HG03521 (cell line): Measurements from ENCODE around the gene TRIM67.
"Not testable (repeated sequence)": the region's sequence is repeated elsewhere in the genome, so short reads cannot be mapped to it uniquely, and the experiment has no call there.

Experiments used
- ATAC-seq: cut with Tn5 transposase; IDR thresholded peaks from one replicate; pipeline ENCODE4 v1.9.1; 2021; ENCODE audit warnings: mild to moderate bottlenecking, moderate library complexity; ENCODE audit not compliant: unreplicated experiment

TRIM67 gene

DNA sequence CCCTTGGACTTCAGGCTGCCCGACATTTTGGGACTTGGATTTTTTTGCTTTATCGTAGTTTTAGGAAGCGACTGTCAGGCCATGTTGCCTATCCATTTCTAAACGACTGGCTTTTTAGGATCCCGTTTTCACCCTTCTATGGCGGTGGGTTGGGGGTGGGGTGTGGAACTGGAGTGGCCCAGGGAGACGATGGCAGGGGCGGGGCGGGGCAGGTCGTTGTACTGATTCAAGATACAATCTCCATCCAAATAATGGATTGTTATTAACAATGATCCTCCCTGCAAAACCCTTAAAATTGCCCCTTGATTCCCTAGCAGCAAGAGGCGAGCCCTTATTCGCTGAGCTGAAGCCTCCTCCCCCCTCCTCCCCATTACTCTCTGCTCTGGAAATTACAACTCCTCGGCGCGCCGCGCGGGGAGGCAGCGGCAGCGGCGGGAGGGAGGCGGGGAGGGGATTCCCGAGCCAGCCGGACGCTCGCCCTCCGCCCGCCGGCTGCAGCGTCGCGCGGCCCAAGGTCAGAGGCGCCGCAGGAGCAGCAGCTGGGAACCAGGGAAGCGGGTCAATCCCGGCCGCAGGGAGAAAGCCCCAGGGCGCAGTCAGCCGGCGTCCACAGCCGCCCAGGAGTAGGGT lies at the start of gene TRIM67:
TRIM67 (plus strand) TSS at position 392 of the 630 bp plus-strand sequence. CDS start 912 bp downstream, outside the sequence.
- ATAC-seq: no peak

DNA sequence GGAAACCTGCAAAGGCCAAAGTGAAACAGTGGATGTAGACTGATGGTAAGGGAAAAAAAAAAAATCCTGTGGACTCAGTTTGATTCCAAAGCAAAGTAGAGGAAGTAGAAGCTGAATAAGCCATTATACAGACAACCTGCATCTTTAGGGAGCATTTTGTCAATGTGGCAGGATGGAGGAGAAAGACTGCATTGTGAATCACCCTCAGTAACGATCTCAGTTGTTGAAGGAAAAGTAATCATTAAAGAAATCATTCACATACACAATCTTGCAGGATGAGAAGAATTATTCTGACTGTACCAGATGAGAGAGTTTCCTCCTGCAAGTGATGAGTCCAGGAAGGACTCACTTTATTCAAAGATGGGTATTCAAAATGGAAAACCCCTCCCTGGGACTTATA lies 45.1 kb upstream of the TRIM67 start:
- ATAC-seq: no peak

DNA sequence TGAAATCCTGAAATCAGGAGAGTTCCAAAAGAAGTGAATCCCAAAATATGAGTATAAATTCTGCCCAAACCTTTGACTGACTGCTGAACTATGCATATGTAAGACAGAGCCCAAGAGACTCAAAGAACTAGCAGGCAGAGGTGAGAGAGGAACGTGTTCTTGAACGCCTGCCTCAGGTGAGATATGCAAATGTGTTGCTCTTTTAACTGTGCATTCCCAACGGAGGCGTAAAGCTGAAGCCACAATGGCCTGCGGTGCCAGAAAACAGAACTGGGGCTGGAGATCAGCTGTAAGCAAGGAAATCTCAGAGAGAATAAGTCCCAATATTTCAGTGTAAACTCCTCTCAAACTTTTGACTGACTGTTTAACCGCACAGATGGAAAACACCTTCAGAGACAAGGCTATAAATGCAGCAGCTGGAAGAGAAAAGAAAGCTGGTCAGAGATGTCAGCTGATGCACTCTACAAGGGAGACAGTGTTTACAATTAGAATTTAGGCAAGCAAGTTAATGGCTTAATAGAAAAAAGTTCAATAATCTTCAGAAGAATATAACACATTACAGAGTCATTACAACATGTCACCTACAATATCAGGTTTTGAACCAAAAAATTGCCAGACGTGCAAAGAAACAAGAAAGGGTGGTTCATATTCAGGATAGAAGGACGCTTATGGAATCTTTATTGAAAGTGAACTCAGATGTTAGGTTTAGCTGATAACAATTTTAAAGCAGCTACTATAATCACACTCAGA lies 43.0 kb upstream of the TRIM67 start:
- ATAC-seq: no peak

DNA sequence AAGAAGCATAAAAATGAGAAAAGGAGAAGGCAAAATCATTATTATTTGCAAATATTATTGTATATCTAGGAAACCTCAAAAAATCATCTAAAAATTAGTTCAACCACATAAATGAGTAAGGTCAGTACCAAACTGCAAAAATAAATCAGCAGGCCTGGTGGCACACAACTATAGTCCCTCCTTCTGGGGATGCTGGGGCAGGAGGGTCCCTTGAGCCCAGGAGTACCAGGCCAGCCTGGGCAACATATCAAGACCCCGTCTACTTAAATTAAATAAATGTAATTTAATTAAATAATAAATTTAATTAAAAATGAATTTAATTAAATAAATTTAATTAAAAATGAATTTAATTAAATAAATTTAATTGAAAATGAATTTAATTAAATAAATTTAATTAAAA lies 40.3 kb upstream of the TRIM67 start:
- ATAC-seq: no peak

DNA sequence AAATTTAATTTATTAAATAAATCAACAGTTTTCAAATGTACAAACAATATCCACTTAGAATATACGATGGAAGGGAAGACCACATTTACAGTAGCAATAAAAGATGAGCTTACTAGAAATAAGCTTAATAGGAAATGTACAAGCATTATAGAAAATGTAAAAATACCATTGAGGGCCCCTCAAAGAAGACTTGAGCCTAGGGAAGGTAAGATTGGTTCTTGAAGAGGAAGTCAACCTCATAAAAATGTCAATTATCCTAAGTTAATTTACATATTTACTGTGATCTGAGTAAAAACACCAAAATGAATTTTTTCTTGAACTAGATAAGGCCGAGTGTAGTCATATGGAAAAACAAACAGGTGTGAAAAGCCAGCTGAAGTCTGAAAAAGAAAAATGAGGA lies 39.7 kb upstream of the TRIM67 start:
- no peak for ATAC-seq

DNA sequence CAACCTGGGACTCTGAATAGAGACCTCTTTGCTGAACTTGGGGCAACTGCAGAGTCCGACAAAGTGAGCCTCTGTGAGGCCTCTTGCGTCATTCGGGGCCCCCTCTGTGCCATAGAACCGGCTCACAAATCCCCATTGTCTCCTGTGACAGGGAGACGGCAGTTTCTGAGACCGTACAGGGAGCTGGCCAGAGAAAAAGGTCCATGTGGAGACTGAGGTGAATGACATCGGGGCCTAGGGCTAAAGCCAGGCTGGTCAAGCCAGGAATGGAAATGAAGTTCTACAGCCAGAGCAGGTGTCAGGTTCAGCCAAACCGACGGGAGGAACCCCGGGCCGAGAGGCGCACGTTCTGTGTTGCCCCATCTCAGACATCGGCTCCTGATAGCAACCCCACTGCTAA lies 37.1 kb upstream of the TRIM67 start:
- ATAC-seq: no peak

DNA sequence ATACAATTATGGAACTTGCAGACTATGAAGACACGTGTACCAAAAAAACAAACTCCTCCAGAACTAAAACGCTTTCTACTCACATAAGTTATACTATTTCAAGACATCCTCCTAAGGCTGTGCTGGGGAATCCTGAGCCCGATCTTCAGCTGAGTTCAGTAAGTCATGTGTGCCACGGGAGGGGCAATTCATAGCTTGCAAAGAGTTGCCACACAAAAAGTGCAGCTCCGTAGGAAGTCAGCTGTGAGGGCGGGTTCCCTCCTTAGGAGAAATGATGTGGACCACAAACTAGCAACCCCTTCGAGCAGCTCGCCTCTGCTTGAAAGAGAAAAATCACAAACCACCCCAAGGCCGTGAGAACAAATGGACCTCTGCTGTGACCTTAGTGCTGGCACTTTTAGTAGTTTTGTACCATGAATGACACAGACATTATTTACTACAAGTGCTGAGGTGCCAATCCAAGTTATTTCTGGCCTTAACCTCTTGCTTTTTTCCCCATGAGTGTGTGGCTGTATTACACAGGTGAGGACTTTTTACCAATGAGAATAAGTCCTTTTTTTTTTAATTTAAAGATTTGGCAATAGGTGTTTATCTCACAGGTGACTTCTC lies 35.8 kb upstream of the TRIM67 start:
- ATAC-seq: no peak

DNA sequence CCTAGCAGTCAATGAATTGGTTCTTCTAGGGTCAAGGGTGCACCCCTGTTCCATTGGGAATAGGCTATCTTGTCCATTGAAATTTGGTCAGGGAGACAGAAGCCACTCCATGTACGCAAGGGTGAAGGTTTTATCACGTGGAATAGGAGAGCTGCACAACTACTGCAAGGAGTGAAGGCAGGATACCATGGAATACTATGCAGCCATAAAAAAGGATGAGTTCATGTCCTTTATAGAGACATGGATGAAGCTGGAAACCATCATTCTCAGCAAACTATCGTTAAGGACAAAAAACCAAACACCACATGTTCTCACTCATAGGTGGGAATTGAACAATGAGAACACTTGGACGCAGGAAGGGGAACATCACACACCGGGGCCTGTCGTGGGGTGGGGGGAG lies 34.8 kb upstream of the TRIM67 start:
- not testable (repeated sequence) for ATAC-seq

DNA sequence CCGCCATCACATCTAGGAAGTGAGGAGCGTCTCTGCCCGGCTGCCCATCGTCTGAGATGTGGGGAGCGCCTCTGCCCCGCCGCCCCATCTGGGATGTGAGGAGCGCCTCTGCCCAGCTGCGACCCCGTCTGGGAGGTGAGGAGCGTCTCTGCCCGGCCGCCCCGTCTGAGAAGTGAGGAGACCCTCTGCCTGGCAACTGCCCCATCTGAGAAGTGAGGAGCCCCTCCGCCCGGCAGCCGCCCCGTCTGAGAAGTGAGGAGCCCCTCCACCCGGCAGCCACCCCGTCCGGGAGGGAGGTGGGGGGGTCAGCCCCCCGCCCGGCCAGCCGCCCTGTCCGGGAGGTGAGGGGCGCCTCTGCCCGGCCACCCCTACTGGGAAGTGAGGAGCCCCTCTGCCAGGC lies 33.4 kb upstream of the TRIM67 start:
- ATAC-seq: not testable (repeated sequence)

DNA sequence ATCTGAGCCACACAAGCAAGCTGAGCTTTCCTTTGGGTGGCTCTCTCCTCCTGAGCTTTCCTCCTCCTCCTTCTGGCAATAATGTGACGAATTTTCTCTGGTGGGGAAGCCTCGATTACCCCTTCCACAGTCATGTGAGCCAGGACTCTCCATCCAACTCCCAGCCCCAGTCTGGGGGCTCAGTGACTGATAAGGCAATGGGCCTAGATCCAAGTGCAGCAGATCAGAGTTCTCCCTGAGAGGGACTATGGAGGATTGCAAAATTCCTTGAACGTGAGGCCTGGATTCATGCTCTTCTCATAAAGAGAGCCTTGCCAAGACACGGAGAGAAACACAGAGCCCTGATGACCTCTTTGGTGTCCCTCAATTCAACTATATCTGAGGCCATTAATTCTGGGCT lies 31.3 kb upstream of the TRIM67 start:
- ATAC-seq: no peak

DNA sequence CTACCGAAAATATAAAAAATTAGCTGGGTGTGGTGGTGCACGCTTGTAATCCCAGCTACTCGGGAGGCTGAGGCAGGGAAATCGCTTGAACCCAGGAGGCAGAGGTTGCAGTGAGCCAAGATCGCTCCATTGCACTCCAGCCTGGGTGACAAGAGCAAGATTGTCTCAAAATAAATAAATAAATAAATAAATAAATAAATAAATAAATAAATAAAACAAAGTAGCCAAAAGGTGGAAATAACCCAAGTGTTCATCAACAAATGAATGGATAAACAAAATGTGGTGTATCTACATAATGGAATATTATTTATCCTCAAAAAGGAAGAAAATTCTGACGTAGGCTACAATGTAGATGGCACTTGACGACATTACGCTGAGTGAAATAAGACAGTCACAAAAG lies 29.3 kb upstream of the TRIM67 start:
- not testable (repeated sequence) for ATAC-seq

DNA sequence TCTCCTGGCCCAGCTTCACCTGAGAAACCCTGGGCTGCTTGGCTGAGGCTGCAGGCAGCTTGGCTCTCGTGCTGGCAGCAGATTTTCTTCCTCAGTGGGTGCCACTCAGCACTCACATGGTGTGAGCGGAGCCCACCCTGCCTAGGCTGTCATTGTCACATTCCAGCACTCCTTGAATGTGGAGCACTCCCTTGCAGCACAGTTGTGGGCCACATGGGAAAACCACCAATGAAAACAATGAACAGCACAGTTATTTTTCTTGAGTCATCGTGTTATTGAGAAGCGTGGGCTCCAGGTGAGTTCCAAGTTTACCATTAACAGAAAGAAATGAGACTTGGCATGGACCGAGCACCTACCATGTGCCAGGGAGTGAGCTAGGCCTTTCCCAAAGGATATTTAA lies 27.2 kb upstream of the TRIM67 start:
- no peak for ATAC-seq

DNA sequence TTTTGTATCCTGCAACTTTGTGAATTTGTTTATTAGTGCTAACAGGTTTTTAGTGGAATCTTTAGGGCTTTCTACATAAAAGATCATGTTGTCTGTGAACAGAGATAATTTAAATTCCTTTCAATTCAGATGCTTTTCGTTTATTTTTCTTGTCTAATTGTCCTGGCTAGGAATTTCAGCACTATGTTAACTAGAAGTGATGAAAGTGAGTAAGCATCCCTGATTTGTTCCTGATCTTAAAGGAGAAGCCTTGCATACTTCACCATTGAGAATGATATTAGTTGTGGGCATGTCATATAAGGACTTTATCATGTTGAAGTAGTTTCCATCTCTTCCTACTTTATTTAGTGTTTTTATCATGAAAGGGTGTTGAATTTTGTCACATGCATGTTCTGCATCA lies 23.6 kb upstream of the TRIM67 start:
- no peak for ATAC-seq

DNA sequence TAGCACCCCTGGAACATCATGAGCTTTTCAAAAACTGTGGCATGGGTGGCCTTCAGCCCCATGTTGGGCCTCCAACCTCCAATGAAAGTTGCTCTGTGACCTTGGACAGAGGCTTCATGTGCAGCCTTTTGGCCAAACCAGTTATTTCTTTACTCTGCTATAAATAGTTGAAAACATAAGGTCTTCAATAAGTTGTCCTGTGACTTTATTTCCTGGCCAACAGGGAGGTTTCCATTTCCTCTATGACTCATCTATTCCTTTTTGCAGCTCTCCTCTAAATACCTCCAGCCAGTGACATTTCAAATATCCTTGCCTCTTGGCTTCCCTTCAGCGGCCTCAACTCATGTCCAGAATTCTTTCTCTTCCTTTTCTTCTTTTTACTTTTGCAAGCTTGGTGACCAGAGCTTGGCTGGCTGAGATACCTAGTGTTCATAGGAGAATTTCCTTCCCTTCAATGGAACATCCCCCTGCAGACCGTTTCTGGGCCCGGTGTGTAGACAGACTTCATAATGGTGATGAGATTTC lies 22.7 kb upstream of the TRIM67 start:
- no peak for ATAC-seq

DNA sequence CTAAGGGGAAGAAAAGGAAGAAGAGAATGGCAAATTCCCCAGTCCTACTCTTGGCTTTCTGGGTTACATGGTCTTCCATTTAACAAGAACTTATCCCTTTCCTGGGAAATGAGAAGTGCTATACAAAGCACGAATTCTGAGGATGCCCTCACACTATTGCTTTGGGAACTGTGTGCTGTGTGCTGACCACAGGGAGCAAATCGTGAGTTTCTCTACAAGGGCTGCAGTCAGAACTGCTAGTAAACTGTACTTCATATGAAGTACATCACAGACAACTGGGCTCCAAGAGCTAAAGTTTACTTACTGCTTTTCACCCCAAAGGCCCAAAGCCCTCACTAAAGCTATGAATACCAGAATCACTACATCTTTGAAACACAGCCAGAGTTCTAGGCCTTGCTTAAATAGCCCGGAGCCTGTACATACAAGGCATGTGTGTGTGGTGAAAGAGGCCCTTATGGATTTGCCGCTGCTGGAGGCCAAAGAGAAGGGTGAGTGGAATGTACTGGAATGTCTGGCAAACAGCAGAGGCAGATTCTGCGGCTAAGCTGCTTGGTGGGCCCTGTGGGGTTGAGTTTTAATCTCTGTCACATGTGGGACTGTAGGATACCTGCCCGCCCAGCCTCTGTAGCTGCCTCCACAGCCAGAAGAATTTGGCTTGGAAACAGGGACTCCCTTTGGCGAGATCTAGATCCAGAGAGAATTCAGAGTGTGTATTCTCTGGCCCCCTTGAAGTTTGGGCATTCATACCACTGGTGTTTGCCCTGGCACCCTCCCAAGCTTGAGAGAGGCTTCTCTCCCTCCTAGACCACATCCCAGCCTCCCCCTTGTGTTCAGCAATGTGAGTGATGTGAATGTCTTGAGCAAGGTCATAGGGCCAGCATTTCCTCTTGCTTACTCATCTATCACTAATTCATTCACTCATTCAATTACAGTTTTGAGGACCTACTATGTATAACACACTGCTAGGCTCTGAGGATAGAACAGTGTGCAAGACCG lies 21.9 kb upstream of the TRIM67 start:
- ATAC-seq: no peak

DNA sequence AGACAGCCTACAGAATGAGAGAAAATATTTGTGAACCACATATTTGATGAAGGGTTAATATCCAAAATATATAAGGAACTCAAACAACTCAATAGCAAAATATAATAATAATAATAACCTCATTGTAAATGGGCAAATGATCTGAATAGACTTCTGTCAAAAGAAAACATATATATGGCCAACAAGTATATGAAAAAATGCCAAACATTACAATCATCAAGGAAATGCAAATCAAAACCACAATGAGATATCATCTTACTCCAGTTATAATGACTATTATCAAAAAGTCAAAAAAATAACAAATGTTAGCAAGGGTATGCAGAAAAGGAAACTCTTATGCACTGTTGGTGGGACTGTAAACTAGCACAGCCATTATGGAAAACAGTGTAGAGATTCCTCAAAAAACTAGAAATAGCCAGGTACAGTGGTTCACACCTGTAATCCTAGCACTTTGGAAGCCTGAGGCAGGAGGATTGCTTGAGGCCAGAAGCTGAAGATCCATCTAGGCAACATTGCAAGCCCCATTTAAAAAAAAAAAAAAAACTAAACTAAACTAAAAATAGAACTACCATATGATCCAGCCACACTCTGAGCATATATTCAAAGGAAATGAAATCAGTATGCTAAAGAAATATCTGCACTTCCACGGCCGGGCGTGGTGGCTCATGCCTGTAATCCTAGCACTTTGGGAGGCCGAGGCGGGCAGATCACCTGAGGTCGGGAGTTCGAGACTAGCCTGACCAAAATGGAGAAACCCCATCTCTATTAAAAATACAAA lies 17.3 kb upstream of the TRIM67 start:
- ATAC-seq: no peak

DNA sequence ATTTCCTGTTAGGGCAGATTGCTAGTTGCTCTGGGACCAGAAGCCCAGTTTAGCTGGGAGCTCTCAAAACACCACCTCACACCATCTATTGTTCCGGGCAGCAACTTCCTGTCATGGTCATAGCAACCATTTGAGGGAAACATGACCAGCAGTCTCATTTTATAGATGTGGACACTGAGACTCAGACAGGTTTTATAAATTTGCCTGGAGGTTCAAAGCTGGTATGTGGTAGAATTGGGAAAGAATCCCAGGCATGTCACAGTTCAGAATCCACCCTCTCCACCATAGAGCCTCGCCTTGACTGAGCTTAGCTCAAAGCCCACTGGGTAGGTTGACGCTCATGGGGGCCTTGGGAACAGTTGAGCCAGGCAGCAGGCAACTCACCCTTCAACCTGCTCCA lies 14.0 kb upstream of the TRIM67 start:
- no peak for ATAC-seq

DNA sequence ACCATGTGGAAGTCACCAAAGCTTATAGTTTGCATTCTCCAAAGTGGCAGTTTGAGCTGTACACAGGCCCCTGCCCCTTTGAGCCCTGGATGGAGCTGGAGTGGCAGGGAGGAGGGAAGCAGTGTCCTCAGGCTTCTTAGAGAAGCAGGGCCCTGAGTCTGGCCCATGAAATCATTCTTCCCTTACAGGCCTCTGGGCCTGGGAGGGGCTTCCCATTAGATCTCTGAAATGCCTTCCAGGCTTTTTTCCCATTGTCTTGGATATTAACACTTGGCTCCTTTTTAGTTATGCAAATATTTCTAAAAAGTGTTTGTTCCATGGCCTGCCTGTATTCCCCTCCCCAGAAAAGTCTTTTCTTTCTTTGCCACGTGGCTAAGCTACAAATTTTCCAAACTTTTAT lies 10.0 kb upstream of the TRIM67 start:
- no peak for ATAC-seq

DNA sequence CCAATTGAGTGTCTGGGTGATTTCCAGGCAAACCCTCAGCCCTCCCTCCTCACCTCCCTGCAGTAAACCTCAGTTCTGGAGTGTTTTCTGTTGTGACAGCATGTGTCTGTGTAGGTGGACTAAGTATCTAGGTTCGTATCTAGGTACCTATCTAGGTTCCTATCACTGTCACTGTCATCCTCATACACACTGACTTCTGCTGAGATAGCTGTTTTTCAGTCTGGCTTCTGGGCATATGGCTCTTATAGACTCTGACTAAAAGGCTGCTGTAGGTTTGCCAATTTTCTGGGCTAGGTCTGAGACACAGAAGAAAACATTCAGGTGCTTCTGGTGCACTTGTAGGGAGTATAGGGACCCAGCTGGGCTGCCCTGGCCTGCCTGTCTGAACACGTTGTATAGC lies 8.1 kb upstream of the TRIM67 start:
- ATAC-seq: no peak

DNA sequence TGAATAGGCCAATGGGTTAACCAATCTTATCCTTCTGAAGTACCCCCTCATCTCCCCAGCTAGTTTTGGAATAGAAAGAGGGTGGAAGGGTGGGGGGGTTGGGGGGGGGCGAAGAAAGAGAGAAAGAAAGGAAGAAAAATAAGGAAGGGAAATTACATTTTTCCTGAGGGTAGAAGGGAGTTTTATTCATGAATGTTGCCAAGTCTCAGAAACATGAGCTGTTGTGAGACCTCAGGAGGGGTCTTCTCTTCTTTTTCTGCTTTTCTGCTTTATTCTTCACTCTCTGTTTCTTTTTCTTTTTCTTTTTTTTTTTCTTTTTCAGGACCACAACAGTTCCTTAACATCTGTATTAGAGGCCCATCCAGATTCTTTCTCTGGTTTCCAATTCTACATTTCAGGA lies 6.0 kb upstream of the TRIM67 start:
- ATAC-seq: no peak
